Lower leg skin (tissue), 3 donors: ENCODE measurements around the gene PCGF3.

Experiments
- CTCF ChIP-seq, 3 donors: fragments of 450-650 bp; IDR thresholded peaks; one replicate each; pipeline ENCODE4 v1.5.1; 2016; ENCODE audit warnings: antibody characterized with exemption in 3 of 3, mild to moderate bottlenecking in 3 of 3, moderate library complexity in 2 of 3
- POLR2A ChIP-seq, 2 donors: fragments of 450-650 bp; IDR thresholded peaks; one replicate each; pipeline ENCODE4 v1.6.1; 2016 to 2017; ENCODE audit warnings: antibody characterized with exemption in 2 of 2, mild to moderate bottlenecking in 1 of 2, moderate library complexity in 1 of 2

- TF ChIP-seq CTCF (IDR thresholded peaks at IDR 0.05) (no peak), POLR2A (IDR thresholded peaks at IDR 0.05) (no peak)
Observed at GRCh38 chr4:657338-657833, 48.2 kb upstream of the PCGF3 start.
